ENCODE results near the gene SLC16A12.

The SLC16A12 gene

DNA sequence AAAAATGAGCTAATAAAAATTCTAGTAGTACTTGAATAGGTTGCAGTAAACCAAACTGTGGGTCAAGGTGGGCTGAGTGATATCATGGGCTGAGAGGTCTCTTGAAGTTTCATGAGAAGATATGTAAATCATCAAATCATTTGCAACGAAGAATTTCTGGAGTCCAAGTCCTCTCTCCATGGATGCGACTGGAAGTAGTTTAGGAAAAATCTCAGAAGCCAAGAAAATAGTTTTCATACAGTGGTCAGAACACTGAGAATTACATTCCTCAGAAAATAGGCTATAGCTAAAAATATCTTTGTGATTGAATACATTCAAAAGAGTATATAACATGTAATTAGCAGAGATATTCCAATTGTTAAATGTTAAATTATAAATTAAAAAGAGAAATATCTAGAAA, 146.6 kb downstream of the SLC16A12 start:
- FAIRE-seq = no peak

DNA sequence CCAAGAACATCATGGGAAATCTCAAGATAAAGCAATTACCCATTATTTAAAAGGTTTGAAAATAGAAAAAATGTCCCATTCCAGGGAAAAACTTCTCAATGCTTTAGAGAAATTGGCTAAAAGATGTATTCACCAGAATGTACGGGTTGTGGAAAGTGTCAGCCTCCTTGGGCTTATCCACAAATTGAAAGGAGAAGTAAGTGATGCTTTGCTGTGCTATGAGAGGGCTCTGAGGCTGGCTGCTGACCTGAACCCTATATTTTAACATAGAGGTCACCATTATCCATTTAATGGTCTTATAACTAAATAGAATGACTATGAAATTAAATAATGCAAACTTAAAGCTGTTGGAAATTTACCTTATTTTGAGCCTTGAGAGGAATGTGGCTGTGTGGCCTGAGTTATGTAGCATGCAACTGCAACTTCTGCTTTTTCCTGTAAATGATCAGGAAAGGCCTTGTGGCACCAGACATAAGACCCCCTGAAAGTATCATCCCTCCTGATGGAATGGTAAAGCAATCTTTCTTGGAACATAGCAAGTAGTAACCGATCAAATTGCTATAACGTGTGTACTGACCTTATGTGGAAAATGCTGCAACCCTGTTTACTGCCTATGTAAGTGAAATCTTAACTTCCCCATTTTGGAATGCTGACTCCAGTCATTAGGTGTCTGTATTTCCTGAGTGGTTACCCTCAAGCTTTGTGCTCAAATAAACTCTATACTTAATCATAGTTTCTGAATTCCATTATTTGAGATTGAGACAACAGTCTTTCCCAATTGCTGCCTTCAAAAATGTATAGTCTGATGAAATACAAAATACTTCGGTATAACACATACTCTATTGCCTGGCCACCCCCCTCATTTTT, 150.7 kb downstream of the SLC16A12 start:
- no peak for FAIRE-seq

DNA sequence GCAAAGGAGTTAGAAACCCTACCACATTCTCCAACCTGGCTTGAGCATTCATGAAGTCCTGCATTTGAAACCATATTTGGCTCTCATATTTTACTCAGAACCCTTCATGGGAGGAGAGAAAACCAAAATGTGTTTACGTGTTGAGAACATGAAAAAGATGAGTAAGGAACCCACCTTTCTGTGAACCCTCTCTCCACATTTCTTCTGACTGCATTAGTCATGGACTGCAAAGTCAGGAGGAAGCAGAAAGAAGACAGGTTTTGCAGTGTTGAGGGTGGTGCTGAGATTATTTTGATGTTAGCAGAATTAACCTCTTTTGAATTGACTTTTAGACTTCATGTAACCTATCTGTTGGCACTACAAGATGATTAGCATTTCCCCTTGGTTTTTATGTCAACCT, 152.6 kb downstream of the SLC16A12 start:
- no peak for FAIRE-seq
